ENCODE results near the gene NANOS2. TPM values are rescaled to one million over a fixed set of nuclear protein-coding genes. Genes with fewer than 3 reads are reported as not detected.

Gene NANOS2
- total RNA-seq, 6 experiments from 2014 or later = not detected

DNA sequence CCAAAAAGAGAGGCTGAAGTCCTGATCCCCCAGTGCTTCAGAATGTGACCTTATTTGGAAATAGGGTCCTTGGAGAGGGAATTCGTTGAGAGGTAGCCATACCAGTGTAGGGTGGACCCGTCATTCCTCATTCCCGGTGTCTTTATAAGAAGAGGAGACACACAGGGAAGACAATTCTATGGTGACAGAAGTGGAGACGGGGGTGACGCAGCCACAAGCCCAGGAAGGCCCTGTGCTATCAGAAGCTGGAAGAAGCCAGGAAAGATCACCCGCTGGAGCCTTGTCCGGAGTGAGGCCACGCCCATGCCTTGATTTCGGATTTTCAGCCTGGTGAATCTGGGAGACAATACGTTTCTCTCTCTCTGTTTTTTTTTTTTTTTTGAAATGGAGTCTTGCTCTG lies 9.6 kb downstream of the NANOS2 start:
- WGBS (ENCODE audit: insufficient coverage, low coverage, low lambda C conversion rate, missing lambda C conversion rate) = 76% methylated on average over 10 of the region's 10 CpGs
- Histone ChIP-seq H3K4me1 (peaks cover 0 to 12% (median 2%) of the 10 kb centered on the region in 4 donors), H3K9me3 (no peaks in the 10 kb centered on the region), H3K27ac (no peak overlapping the region), H3K4me3 (no peak overlapping the region), H3K36me3 (no peaks in the 10 kb centered on the region), H3K27me3 (no peaks in the 10 kb centered on the region)
- intact Hi-C loops (cut with DNase I) = no loop called here
- TF ChIP-seq CTCF (IDR thresholded peaks at IDR 0.05) = no peak
- no peak for TF ChIP-seq POLR2A (IDR thresholded peaks at IDR 0.05)
- no peak for DNase-seq
- ATAC-seq = no peak

DNA sequence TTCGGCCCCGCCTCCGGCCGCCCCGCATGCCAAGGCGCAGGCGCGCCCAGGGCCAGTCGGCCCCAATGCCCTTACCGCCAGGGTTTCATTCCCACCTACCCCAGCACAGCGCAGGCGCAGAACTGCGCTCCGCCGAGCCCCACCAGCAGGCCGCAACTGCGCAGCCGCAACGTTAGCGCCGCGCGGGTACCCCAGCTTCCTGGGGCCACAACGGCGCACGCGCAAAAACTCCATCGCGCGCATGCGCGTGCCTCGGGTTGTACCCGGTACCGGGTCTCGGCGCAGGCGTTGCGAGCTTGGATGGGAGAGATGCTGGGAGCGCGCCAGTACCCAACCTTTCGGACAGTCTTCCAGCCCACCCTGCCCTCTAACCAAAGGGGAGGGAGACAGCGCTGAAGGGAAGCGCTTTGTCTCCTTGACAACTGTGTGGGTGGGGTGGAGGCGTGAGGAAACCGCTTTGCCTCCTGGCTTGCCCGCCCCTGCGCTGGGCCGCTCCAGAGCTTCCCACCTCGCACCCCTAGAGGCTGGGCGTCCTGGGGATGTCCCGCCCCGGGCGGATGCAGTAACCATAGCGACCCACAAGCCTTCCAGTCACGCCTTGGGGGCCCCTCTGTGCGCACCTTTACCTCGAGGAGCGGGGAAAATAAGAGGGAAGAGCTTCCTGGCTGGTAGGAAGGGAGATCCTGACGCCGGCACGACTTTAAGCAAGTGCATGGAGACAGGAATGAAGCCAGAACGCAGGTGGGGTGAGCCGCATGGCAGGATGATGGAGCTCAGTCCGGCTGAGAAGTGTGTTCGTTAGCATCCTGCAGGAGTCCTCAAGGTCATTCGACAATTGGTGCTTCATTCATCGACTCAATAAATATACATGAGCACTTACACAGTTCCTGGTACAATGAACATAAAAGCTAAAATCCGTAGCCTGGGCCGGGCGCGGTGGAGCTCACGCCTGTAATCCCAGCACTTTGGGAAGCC lies 11.6 kb downstream of the NANOS2 start:
- DNase-seq = peak; percentile 99
- peak; percentile 92 to 97 (median 94) for ATAC-seq
- Histone ChIP-seq H3K9me3 (no peaks in the 10 kb centered on the region), H3K27me3 (no peaks in the 10 kb centered on the region), H3K36me3 (peaks cover 0 to 6% (median 2%) of the 10 kb centered on the region in 4 donors), H3K27ac (peak overlapping the region; percentile 25 to 47 (median 27)), H3K4me1 (peaks cover 0 to 15% (median 5%) of the 10 kb centered on the region in 4 donors), H3K4me3 (peak overlapping the region; percentile 62 to 65 (median 62))
- intact Hi-C loops (cut with DNase I) = no loop called here
- 1% methylated on average over 35 of the region's 73 CpGs for WGBS (ENCODE audit: insufficient coverage, low coverage, low lambda C conversion rate, missing lambda C conversion rate)
- TF ChIP-seq CTCF (IDR thresholded peaks at IDR 0.05) = peak in 1 of 4 donors; percentile 16
- peak; percentile 51 for TF ChIP-seq POLR2A (IDR thresholded peaks at IDR 0.05)

GRCh38 chr19:45901912-45902650 lies 12.5 kb downstream of the NANOS2 start, which contains the start of gene MYPOP:
Gene MYPOP (minus strand): TSS chr19:45902613. CDS start chr19:45901773, 840 bp downstream.
- TF ChIP-seq CTCF (IDR thresholded peaks at IDR 0.05) = no peak
- TF ChIP-seq POLR2A (IDR thresholded peaks at IDR 0.05) = no peak
- intact Hi-C loops (cut with DNase I) = no loop called here

GRCh38 chr19:45901432-45901911 lies 13.1 kb downstream of the NANOS2 start:
- Histone ChIP-seq H3K36me3 (peaks cover 0 to 6% (median 2%) of the 10 kb centered on the region in 4 donors), H3K27ac (no peak overlapping the region), H3K9me3 (no peaks in the 10 kb centered on the region), H3K4me3 (peak overlapping the region; percentile 62 to 65 (median 62)), H3K27me3 (no peaks in the 10 kb centered on the region), H3K4me1 (peaks cover 0 to 15% (median 5%) of the 10 kb centered on the region in 4 donors)
- TF ChIP-seq POLR2A (IDR thresholded peaks at IDR 0.05) (no peak), CTCF (IDR thresholded peaks at IDR 0.05) (no peak)
- ATAC-seq (no peak), DNase-seq (peak in 2 of 3 donors; percentile 60 to 70)
- intact Hi-C loops (cut with DNase I) = no loop called here
- 3% methylated on average over 12 of the region's 69 CpGs for WGBS (ENCODE audit: insufficient coverage, low coverage, low lambda C conversion rate, missing lambda C conversion rate)

More at GRCh38 chr19:45901912-45902650, 12.5 kb downstream of the NANOS2 start, which contains the start of gene MYPOP:
- WGBS (ENCODE audit: insufficient coverage, low coverage, low lambda C conversion rate, missing lambda C conversion rate) = 1% methylated on average over 40 of the region's 47 CpGs
- ATAC-seq (no peak), DNase-seq (no peak)
- Histone ChIP-seq H3K27me3 (no peaks in the 10 kb centered on the region), H3K27ac (peak within 1 kb of the TSS; percentile 25 to 47 (median 27)), H3K9me3 (no peaks in the 10 kb centered on the region), H3K4me1 (peaks cover 0 to 15% (median 5%) of the 10 kb centered on the region in 4 donors), H3K4me3 (peak within 1 kb of the TSS; percentile 62 to 65 (median 62)), H3K36me3 (peaks cover 0 to 6% (median 2%) of the 10 kb centered on the region in 4 donors)

Data from right lobe of liver (tissue), 6 donors.